HG03575 (cell line): ENCODE measurements around the gene PTGR3.

Source experiments
- ATAC-seq: cut with Tn5 transposase; IDR thresholded peaks from one replicate; pipeline ENCODE4 v1.9.1; 2021; ENCODE audit not compliant: unreplicated experiment, insufficient number of reproducible peaks, low FRiP score; ENCODE audit errors: extremely low read depth

The PTGR3 gene

DNA sequence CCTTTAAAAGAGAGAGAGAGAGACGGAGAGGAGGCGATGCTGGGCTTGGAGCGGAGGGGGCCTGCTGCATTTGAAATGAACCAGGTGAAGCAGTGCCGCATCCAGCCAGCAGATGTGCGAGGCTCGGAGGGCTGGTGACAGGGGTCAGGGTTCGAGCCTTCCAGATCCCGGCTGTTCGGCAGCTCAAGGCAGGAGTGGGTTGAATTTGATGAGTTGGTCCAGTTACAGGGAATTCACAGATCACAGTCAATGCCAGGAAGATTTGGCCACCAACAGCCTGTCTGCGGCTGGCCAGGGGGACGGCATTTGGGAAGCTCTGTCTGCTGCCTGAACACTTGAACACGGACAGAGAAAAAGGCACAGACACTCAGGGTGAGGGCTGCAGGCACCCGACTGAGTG, 48.6 kb downstream of the PTGR3 start:
- ATAC-seq = no peak

DNA sequence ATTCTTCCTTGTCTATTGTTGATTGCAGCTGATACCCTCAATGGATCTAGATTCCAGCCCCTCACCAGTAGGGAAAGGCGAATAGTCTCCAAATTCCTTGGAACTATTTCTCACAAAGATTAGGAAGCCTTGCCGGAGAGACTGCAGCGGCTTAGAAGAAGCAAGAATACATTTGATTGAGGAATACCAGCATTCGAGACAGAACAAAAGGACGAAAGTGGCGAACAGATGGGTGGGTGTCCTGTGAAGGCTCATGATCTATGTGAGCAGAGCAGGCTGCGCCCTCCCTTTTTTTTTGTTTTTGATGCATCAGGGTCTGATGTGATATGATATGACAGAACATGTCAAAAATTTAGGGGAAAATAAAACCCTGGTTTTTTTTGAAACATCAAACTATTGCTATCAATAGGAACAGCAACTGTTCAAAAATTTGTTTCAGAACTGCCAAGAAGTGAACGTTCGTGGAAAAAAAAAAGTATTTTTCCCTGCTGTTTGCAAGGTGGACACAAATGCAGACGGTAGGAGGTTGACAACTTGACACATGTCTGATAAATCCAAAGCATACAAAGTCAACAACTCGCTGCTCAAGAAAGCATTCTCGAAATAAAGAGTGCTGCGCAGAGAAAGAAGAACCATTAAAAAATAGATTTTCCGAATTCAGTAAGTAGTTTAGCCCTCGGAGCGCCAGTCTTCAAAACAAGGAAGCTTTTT, 49.1 kb downstream of the PTGR3 start:
- no peak for ATAC-seq

DNA sequence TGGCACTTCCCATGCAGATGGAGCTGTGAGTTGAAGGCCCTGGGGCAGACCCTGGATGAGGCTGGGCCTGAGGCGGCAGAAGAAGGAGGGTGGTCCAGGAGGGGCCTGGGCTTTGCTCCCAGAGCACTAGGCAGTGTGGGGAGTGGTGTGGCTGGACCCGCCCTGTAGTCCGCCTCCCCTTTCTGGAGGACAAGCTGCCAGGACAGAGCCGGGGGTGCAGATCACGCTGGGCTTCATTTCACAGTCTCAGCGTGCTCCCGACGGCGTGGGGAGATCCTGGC, 49.8 kb downstream of the PTGR3 start:
- no peak for ATAC-seq
